Small intestine (tissue), 7 donors: ENCODE results near the gene CTXND2. TPM values are rescaled to one million over a fixed set of nuclear protein-coding genes. Genes with fewer than 3 reads are reported as not detected.

ENCODE experiments used
- DNase-seq, 2 donors: peaks; one replicate each; pipeline versions ENCODE4 v3.0.0 to v3.0.0-alpha.2; 2013
- FAIRE-seq: peaks from 2 replicates; lab custom pipeline; 2012; peaks lifted over from hg19 to GRCh38; lab: Jason Lieb, UNC
- H3K27ac ChIP-seq, 3 donors: one replicate each; pipeline ENCODE4 v1.5.1; 2013; ENCODE audit warnings: low read length in 2 of 3, mild to moderate bottlenecking in 2 of 3, control low read depth in 1 of 3, inconsistent platforms in 1 of 3, low read depth in 1 of 3, moderate library complexity in 1 of 3
- H3K27me3 ChIP-seq, 3 donors: one replicate each; pipeline ENCODE4 v1.6.1; 2013; ENCODE audit warnings: low read length in 3 of 3, inconsistent platforms in 1 of 3; ENCODE audit not compliant: control insufficient read depth in 3 of 3, insufficient read depth in 3 of 3
- H3K36me3 ChIP-seq, 3 donors: one replicate each; pipeline ENCODE4 v1.6.1; 2013; ENCODE audit warnings: low read length in 3 of 3, inconsistent platforms in 1 of 3, low read depth in 1 of 3, mild to moderate bottlenecking in 1 of 3, moderate library complexity in 1 of 3; ENCODE audit not compliant: control insufficient read depth in 3 of 3, insufficient read depth in 2 of 3
- H3K4me1 ChIP-seq, 3 donors: one replicate each; pipeline ENCODE4 v1.6.1; 2013; ENCODE audit warnings: low read length in 2 of 3, inconsistent platforms in 1 of 3, low read depth in 1 of 3, mild to moderate bottlenecking in 1 of 3, moderate library complexity in 1 of 3; ENCODE audit not compliant: control insufficient read depth in 3 of 3, insufficient read depth in 2 of 3
- H3K4me3 ChIP-seq, 3 donors: one replicate each; pipeline ENCODE4 v1.5.1; 2013; ENCODE audit warnings: low read length in 3 of 3, control low read depth in 1 of 3, inconsistent platforms in 1 of 3, low read depth in 1 of 3, mild to moderate bottlenecking in 1 of 3, moderate library complexity in 1 of 3
- H3K9me3 ChIP-seq, 2 donors: one replicate each; pipeline ENCODE4 v1.6.1; 2013; ENCODE audit warnings: low read depth in 1 of 2, low read length in 1 of 2; ENCODE audit not compliant: control insufficient read depth in 2 of 2, insufficient read depth in 1 of 2
- WGBS, 3 donors: extraction: QIAGEN DNeasy Blood & Tissue Kit; methylation state at CpG; one replicate each; pipeline ENCODE4 v1.1.7; 2013; 5-methylcytosine and 5-hydroxymethylcytosine counted together
- polyA plus RNA-seq, 4 donors: library from polyadenylated mRNA; stranded (reverse) in 3 of 4; unstranded in 1 of 4; fragments of 200-250 nt in 3 of 4; fragments of 120-200 nt in 1 of 4; gene quantifications; one replicate each; pipeline versions ENCODE4 v1.2.1 to v1.2.3, GENCODE V29; 2013
- donor health status: healthy with polysubstance abuse.
- donor health status: control.
- donor health status: control.
- donor health status: Bipolar disorder and iron deficiency.
- donor health status: healthy.

The CTXND2 gene
- polyA plus RNA-seq, 4 donors = not detected

- Histone ChIP-seq H3K9me3 (no peaks in the 10 kb centered on the region), H3K4me1 (no peaks in the 10 kb centered on the region), H3K27me3 (no peaks in the 10 kb centered on the region), H3K4me3 (no peak overlapping the region), H3K36me3 (peaks cover 22 to 69% (median 26%) of the 10 kb centered on the region in 3 donors), H3K27ac (no peak overlapping the region)
- 90 to 97% (median 91%) methylated on average over 3 of the region's 3 CpGs for WGBS, 3 donors
- DNase-seq (no peak), FAIRE-seq (no peak)
Measured at GRCh38 chr1:150954708-150955107, 67.8 kb downstream of the CTXND2 start.

GRCh38 chr1:150955280-150955679 is 68.3 kb downstream of the CTXND2 start:
- H3K27ac ChIP-seq = no peak overlapping the region
- DNase-seq (no peak), FAIRE-seq (no peak)
- H3K4me3 ChIP-seq = no peak overlapping the region
- no peaks in the 10 kb centered on the region for H3K27me3 ChIP-seq
- H3K36me3 ChIP-seq = peaks cover 21 to 70% (median 23%) of the 10 kb centered on the region in 3 donors
- H3K4me1 ChIP-seq = no peaks in the 10 kb centered on the region
- H3K9me3 ChIP-seq = no peaks in the 10 kb centered on the region

- H3K36me3 ChIP-seq = peaks cover 12 to 71% (median 27%) of the 10 kb centered on the region in 3 donors
- H3K4me3 ChIP-seq = no peak overlapping the region
- H3K4me1 ChIP-seq = no peaks in the 10 kb centered on the region
- H3K9me3 ChIP-seq = no peaks in the 10 kb centered on the region
- no peak for FAIRE-seq
- no peak overlapping the region for H3K27ac ChIP-seq
- no peaks in the 10 kb centered on the region for H3K27me3 ChIP-seq
- WGBS, 3 donors = 97 to 99% (median 98%) methylated on average over 11 of the region's 11 CpGs
- DNase-seq = no peak
Measured at GRCh38 chr1:150957666-150958065, 70.7 kb downstream of the CTXND2 start.

- FAIRE-seq = no peak
- H3K36me3 ChIP-seq = peaks cover 21 to 74% (median 31%) of the 10 kb centered on the region in 3 donors
- DNase-seq = no peak
- no peaks in the 10 kb centered on the region for H3K4me1 ChIP-seq
- H3K27me3 ChIP-seq = no peaks in the 10 kb centered on the region
- no peak overlapping the region for H3K4me3 ChIP-seq
- no peak overlapping the region for H3K27ac ChIP-seq
- no peaks in the 10 kb centered on the region for H3K9me3 ChIP-seq
- WGBS, 3 donors = 97 to 99% (median 99%) methylated on average over 7 of the region's 7 CpGs
Measured at GRCh38 chr1:150960646-150961045, 73.7 kb downstream of the CTXND2 start.

GRCh38 chr1:150961756-150962155 is 74.8 kb downstream of the CTXND2 start:
- 64 to 66% (median 66%) methylated on average over 4 of the region's 4 CpGs for WGBS, 3 donors
- DNase-seq (no peak), FAIRE-seq (no peak)
- Histone ChIP-seq H3K27me3 (no peaks in the 10 kb centered on the region), H3K9me3 (no peaks in the 10 kb centered on the region), H3K36me3 (peaks cover 30 to 78% (median 31%) of the 10 kb centered on the region in 3 donors), H3K27ac (no peak overlapping the region), H3K4me1 (no peaks in the 10 kb centered on the region), H3K4me3 (no peak overlapping the region)

Other genes starting within 250 kb of the CTXND2 start
- 10 to 100 TPM; 15.4 to 43.1 (median 22.6) TPM for gene GOLPH3L, start 190.0 kb upstream of the CTXND2 start, polyA plus RNA-seq
- under 1 TPM in 2 of 4 donors, not detected in 2; 0.07 TPM for gene HORMAD1, start 166.2 kb upstream of the CTXND2 start, polyA plus RNA-seq
- gene CTSS, start 121.4 kb upstream of the CTXND2 start, polyA plus RNA-seq = 100 to 1,000 TPM in 1 of 4 donors, 10 to 100 TPM in 3; 34.0 to 128 (median 69.6) TPM
- gene CTSK, start 78.9 kb upstream of the CTXND2 start, polyA plus RNA-seq = 10 to 100 TPM in 3 of 4 donors, 1 to 10 TPM in 1; 8.1 to 26.4 (median 14.8) TPM
- gene ARNT, start 10.5 kb upstream of the CTXND2 start, polyA plus RNA-seq = 10 to 100 TPM; 14.3 to 33.5 (median 15.4) TPM
- gene SETDB1, start 39.2 kb downstream of the CTXND2 start, polyA plus RNA-seq = 10 to 100 TPM; 12.7 to 56.1 (median 19.4) TPM
- 100 to 1,000 TPM; 111 to 366 (median 193) TPM for gene CERS2, start 87.7 kb downstream of the CTXND2 start, polyA plus RNA-seq
- 1 to 10 TPM in 1 of 4 donors, under 1 TPM in 2, not detected in 1; 0.43 to 5.8 (median 0.89) TPM for gene ANXA9, start 95.2 kb downstream of the CTXND2 start, polyA plus RNA-seq
- gene MINDY1, start 119.8 kb downstream of the CTXND2 start, polyA plus RNA-seq = 10 to 100 TPM in 3 of 4 donors, 1 to 10 TPM in 1; 9.5 to 24.0 (median 16.8) TPM
- gene PRUNE1, start 121.3 kb downstream of the CTXND2 start, polyA plus RNA-seq = 10 to 100 TPM; 15.1 to 31.6 (median 15.6) TPM
- under 1 TPM; 0.27 to 0.89 (median 0.62) TPM for gene BNIPL, start 149.4 kb downstream of the CTXND2 start, polyA plus RNA-seq
- 1 to 10 TPM in 3 of 4 donors, under 1 TPM in 1; 0.67 to 7.3 (median 3.7) TPM for gene C1orf56, start 160.6 kb downstream of the CTXND2 start, polyA plus RNA-seq
- 10 to 100 TPM; 22.8 to 46.6 (median 32.4) TPM for gene CDC42SE1, start 172.5 kb downstream of the CTXND2 start, polyA plus RNA-seq
- 1 to 10 TPM in 2 of 4 donors, under 1 TPM in 2; 0.22 to 5.5 (median 2.4) TPM for gene MLLT11, start 173.3 kb downstream of the CTXND2 start, polyA plus RNA-seq
- 10 to 100 TPM in 1 of 4 donors, 1 to 10 TPM in 3; 1.1 to 12.6 (median 5.0) TPM for gene GABPB2, start 183.6 kb downstream of the CTXND2 start, polyA plus RNA-seq